Endothelial cell of umbilical vein (primary cell): Measurements from ENCODE around the gene NPB.

ENCODE experiments used
- CTCF ChIP-seq, 2 donors: IDR thresholded peaks; 1 replicate in 1 of 2; 2 replicates in 1 of 2; pipeline ENCODE4 v1.5.1; 2011; ENCODE audit warnings: low read length in 2 of 2, mild to moderate bottlenecking in 2 of 2, moderate library complexity in 2 of 2, control low read depth in 1 of 2, inconsistent platforms in 1 of 2, low read depth in 1 of 2; ENCODE audit not compliant: insufficient read depth in 1 of 2; ENCODE audit errors: extremely low read depth in 1 of 2
- JUN ChIP-seq: IDR thresholded peaks from 2 replicates; pipeline ENCODE4 v1.6.1; 2011; ENCODE audit warnings: borderline replicate concordance, low read depth; ENCODE audit not compliant: insufficient read length, insufficient read depth
- MAX ChIP-seq: IDR thresholded peaks from 2 replicates; pipeline ENCODE4 v1.6.1; 2011; ENCODE audit not compliant: insufficient read depth, insufficient read length
- POLR2AphosphoS5 ChIP-seq: IDR thresholded peaks from 2 replicates; pipeline ENCODE4 v1.6.1; 2012; ENCODE audit warnings: low read depth, mild to moderate bottlenecking, control low read depth, low read length, moderate library complexity; ENCODE audit not compliant: insufficient read depth

GRCh38 chr17:81911277-81911961 is 9.4 kb downstream of the NPB start, which contains the start of gene PCYT2:
- TF ChIP-seq JUN: no peak
- no peak for TF ChIP-seq CTCF (IDR thresholded peaks at IDR 0.05; ENCODE audit: extremely low read depth in 1 of 2, insufficient read depth in 1 of 2, low read depth in 1 of 2, low read length in 2 of 2)
- TF ChIP-seq POLR2AphosphoS5: peak; percentile 64
- TF ChIP-seq MAX: no peak
